Panc1 (cell line): ENCODE data around the gene PATJ. TPM values are rescaled to one million over a fixed set of nuclear protein-coding genes. Genes with fewer than 3 reads are reported as not detected.
A peak's percentile ranks its signal among the peaks of the same experiment; 100 is the strongest.

ENCODE experiments used
- ATAC-seq: fragments of 200-7000 bp; cut with Tn5 transposase; 2 replicates; pipeline ENCODE4 v1.9.1; 2020; ENCODE audit warnings: mild to moderate bottlenecking, moderate library complexity
- BruUV-seq: library from RNA; stranded (reverse); fragments of 400-500 nt; replicated peaks from 2 replicates; lab custom pipeline; 2021; lab: Mats Ljungman, UMichigan
- CTCF ChIA-PET: fragments of 300-600 bp; sonication (Branson Sonifier 250); formaldehyde crosslinking; loops from one replicate; lab custom pipeline; 2022; ENCODE audit warnings: antibody characterized with exemption; lab: Charles Lee
- POLR2A ChIA-PET: fragments of 300-600 bp; sonication (Branson Sonifier 250); formaldehyde crosslinking; loops from one replicate; lab custom pipeline; 2022; ENCODE audit warnings: antibody characterized with exemption; lab: Charles Lee
- DNase-seq: peaks from one replicate; pipeline ENCODE4 v3.0.0-alpha.2; 2010; ENCODE audit warnings: low read depth, low spot score
- H3K27ac ChIP-seq: 2 replicates; pipeline ENCODE4 v1.5.1; 2011; ENCODE audit warnings: mild to moderate bottlenecking, low read length, inconsistent platforms
- H3K27me3 ChIP-seq: fragments of 200-500 bp; sonication (Bioruptor generic); 2 replicates; pipeline ENCODE4 v1.6.0; 2014; ENCODE audit warnings: low read length, inconsistent platforms; ENCODE audit not compliant: control insufficient read depth, insufficient read depth
- H3K36me3 ChIP-seq: fragments of 200-500 bp; sonication (Bioruptor generic); 2 replicates; pipeline ENCODE4 v1.5.1; 2014; ENCODE audit warnings: inconsistent platforms, mild to moderate bottlenecking, low read length, moderate library complexity; ENCODE audit not compliant: control insufficient read depth, insufficient read depth
- H3K4me1 ChIP-seq: 2 replicates; pipeline ENCODE4 v1.5.1; 2011; ENCODE audit warnings: inconsistent platforms, mild to moderate bottlenecking, low read length, moderate library complexity; ENCODE audit not compliant: control insufficient read depth, insufficient read depth
- H3K4me3 ChIP-seq, 2 experiments: 2 replicates each; pipeline ENCODE4 v1.5.1; 2011 to 2012; ENCODE audit warnings: low read depth in 2 of 2, low read length in 2 of 2, mild to moderate bottlenecking in 2 of 2, inconsistent platforms in 1 of 2, moderate library complexity in 1 of 2
- H3K9me3 ChIP-seq: fragments of 200-500 bp; sonication (Bioruptor generic); 2 replicates; pipeline ENCODE4 v1.5.1; 2014; ENCODE audit warnings: low read depth, mild to moderate bottlenecking, inconsistent platforms, low read length, moderate library complexity; ENCODE audit not compliant: control insufficient read depth, insufficient read depth
- POLR2AphosphoS5 ChIP-seq: IDR thresholded peaks from 2 replicates; pipeline ENCODE4 v1.6.1; 2012; ENCODE audit warnings: mild to moderate bottlenecking, low read depth, low read length, moderate library complexity
- SIN3A ChIP-seq: IDR thresholded peaks from 2 replicates; pipeline ENCODE4 v1.6.1; 2012; ENCODE audit warnings: low read depth, mild to moderate bottlenecking, low read length, moderate library complexity, borderline replicate concordance; ENCODE audit not compliant: insufficient read depth
- TCF7L2 ChIP-seq: IDR thresholded peaks from 2 replicates; pipeline ENCODE4 v1.6.1; 2011; ENCODE audit warnings: mild to moderate bottlenecking, low read depth, low read length, inconsistent platforms
- in situ Hi-C: cut with HindIII; loops from 2 replicates; pipeline ENCODE4 v1.10.0; 2016; ENCODE audit warnings: low sequenced_read_pairs, low pct_unique_long_range_greater_than_20kb
- intact Hi-C: fragments of 100-400 bp; cut with micrococcal nuclease; formaldehyde crosslinking; loops from one replicate; pipeline ENCODE4 v1.10.0; 2022; ENCODE audit not compliant: unreplicated experiment
- total RNA-seq: library from RNA; stranded (reverse); gene quantifications from one replicate; pipeline ENCODE4 v1.2.1, GENCODE V29; 2021; ENCODE audit not compliant: unreplicated experiment
- TF ChIP-seq, protein P1 (sequence below): fragments of 450-650 bp; IDR thresholded peaks from 2 replicates; pipeline ENCODE4 v1.5.1; 2017; ENCODE audit warnings: mild to moderate bottlenecking
- TF ChIP-seq, protein P2 (sequence below), 2 experiments: IDR thresholded peaks; 2 replicates each; pipeline ENCODE4 v1.6.1; 2011 to 2012; ENCODE audit warnings: low read depth in 2 of 2, control low read depth in 1 of 2, low read length in 1 of 2, mild to moderate bottlenecking in 1 of 2, moderate library complexity in 1 of 2; ENCODE audit not compliant: insufficient read depth in 1 of 2

The PATJ gene
- total RNA-seq, 1 experiment from 2014 or later: 36.2 TPM

DNA sequence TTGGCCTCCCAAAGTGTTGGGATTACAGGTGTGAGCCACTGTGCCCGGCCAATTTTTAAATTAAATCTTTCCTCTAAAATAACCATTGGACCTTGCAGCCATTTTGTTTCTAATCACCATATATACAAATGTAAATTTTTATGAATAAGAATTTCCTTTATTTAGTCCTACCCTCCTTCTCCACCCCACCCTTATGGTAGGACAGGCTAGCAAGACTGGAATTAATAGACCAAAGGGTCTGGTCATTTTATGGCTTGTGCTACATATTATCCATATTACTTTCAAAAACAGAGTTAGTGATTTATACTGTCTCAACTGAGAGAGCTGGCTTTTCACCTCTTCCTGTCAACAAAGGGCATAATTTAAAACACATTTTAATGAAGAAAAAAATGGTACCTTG lies 478.9 kb downstream of the PATJ start:
- CTCF ChIA-PET: no interaction called here
- ATAC-seq: no peak

DNA sequence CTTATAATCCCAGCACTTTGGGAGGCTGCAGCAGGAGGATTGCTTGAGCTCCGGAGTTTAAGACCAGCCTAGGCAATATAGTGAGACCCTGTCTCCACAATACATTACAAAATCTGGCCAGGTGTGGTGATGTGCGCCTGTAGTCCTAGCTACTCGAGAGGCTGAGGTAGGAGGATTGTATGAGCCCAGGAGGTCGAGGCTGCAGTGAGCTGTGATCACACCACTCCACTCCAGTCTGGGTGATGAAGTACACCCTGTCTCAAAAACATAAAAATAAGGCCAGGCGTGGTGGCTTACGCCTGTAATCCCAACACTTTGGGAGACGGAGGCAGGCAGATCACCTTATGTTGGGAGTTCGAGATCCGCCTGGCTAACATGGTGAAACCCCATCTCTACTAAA lies 480.0 kb downstream of the PATJ start:
- Histone ChIP-seq H3K36me3 (no peaks in the 10 kb centered on the region), H3K4me1 (no peaks in the 10 kb centered on the region), H3K4me3 (no peak overlapping the region), H3K27ac (no peak overlapping the region), H3K9me3 (no peaks in the 10 kb centered on the region), H3K27me3 (no peaks in the 10 kb centered on the region)
- no TSS peak for BruUV-seq
- ATAC-seq (no peak), DNase-seq (no peak)
- ChIA-PET CTCF (no interaction called here), POLR2A (no interaction called here)
- intact Hi-C loops (no loop called here), in situ Hi-C loops (no loop called here)
- TF ChIP-seq, protein P1, sequence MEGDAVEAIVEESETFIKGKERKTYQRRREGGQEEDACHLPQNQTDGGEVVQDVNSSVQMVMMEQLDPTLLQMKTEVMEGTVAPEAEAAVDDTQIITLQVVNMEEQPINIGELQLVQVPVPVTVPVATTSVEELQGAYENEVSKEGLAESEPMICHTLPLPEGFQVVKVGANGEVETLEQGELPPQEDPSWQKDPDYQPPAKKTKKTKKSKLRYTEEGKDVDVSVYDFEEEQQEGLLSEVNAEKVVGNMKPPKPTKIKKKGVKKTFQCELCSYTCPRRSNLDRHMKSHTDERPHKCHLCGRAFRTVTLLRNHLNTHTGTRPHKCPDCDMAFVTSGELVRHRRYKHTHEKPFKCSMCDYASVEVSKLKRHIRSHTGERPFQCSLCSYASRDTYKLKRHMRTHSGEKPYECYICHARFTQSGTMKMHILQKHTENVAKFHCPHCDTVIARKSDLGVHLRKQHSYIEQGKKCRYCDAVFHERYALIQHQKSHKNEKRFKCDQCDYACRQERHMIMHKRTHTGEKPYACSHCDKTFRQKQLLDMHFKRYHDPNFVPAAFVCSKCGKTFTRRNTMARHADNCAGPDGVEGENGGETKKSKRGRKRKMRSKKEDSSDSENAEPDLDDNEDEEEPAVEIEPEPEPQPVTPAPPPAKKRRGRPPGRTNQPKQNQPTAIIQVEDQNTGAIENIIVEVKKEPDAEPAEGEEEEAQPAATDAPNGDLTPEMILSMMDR: no peak
- TF ChIP-seq, protein P2, sequence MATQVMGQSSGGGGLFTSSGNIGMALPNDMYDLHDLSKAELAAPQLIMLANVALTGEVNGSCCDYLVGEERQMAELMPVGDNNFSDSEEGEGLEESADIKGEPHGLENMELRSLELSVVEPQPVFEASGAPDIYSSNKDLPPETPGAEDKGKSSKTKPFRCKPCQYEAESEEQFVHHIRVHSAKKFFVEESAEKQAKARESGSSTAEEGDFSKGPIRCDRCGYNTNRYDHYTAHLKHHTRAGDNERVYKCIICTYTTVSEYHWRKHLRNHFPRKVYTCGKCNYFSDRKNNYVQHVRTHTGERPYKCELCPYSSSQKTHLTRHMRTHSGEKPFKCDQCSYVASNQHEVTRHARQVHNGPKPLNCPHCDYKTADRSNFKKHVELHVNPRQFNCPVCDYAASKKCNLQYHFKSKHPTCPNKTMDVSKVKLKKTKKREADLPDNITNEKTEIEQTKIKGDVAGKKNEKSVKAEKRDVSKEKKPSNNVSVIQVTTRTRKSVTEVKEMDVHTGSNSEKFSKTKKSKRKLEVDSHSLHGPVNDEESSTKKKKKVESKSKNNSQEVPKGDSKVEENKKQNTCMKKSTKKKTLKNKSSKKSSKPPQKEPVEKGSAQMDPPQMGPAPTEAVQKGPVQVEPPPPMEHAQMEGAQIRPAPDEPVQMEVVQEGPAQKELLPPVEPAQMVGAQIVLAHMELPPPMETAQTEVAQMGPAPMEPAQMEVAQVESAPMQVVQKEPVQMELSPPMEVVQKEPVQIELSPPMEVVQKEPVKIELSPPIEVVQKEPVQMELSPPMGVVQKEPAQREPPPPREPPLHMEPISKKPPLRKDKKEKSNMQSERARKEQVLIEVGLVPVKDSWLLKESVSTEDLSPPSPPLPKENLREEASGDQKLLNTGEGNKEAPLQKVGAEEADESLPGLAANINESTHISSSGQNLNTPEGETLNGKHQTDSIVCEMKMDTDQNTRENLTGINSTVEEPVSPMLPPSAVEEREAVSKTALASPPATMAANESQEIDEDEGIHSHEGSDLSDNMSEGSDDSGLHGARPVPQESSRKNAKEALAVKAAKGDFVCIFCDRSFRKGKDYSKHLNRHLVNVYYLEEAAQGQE (IDR thresholded peaks at IDR 0.05; ENCODE audit: insufficient read depth in 1 of 2, low read depth in 2 of 2, low read length in 1 of 2): no peak
- TF ChIP-seq POLR2AphosphoS5 (no peak), SIN3A (no peak), TCF7L2 (no peak)

More for the DNA sequence above, 478.9 kb downstream of the PATJ start:
- Histone ChIP-seq H3K4me1 (no peaks in the 10 kb centered on the region), H3K36me3 (no peaks in the 10 kb centered on the region), H3K27ac (no peak overlapping the region), H3K27me3 (no peaks in the 10 kb centered on the region), H3K9me3 (no peaks in the 10 kb centered on the region), H3K4me3 (no peak overlapping the region)
- in situ Hi-C loops (no loop called here), intact Hi-C loops (no loop called here)
- no TSS peak for BruUV-seq
- POLR2A ChIA-PET: no interaction called here
- TF ChIP-seq SIN3A: no peak
- no peak for DNase-seq

DNA sequence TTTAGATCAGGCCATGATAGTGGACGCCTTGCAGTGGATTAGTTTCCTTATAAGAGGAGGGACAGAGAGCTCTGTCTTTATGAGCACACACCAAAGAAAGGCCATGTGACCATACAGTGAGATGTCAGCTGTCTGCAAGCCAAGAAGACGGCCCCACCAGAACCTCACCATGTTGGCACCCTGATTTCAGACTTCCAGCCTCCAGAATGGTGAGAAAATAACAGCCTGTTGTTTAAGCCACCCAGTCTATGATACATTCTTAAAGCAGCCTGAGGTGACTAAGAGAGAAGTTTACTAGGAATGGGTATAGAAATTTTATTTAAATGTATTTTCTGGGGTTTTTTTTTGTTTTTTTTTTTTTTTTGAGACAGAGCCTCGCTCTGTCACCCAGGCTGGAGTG lies 481.9 kb downstream of the PATJ start:
- Histone ChIP-seq H3K27me3 (no peaks in the 10 kb centered on the region), H3K4me1 (no peaks in the 10 kb centered on the region), H3K9me3 (no peaks in the 10 kb centered on the region), H3K4me3 (no peak overlapping the region), H3K27ac (no peak overlapping the region), H3K36me3 (no peaks in the 10 kb centered on the region)
- in situ Hi-C loops (no loop called here), intact Hi-C loops (no loop called here)
- CTCF ChIA-PET: no interaction called here
- POLR2A ChIA-PET: no interaction called here
- peak; percentile 42; the same call in 1 of the 2 replicates for ATAC-seq
- BruUV-seq: no TSS peak
- DNase-seq: no peak
- TF ChIP-seq TCF7L2: no peak
- no peak for TF ChIP-seq POLR2AphosphoS5
- TF ChIP-seq, protein P2 (IDR thresholded peaks at IDR 0.05; ENCODE audit: insufficient read depth in 1 of 2, low read depth in 2 of 2, low read length in 1 of 2): no peak
- TF ChIP-seq, protein P1: no peak
- TF ChIP-seq SIN3A: no peak
